Skeletal muscle satellite cell (primary cell): ENCODE results near the gene MOCOS. TPM values are rescaled to one million over a fixed set of nuclear protein-coding genes. Genes with fewer than 3 reads are reported as not detected.
A peak's percentile ranks its signal among the peaks of the same experiment; 100 is the strongest.

ENCODE experiments used
- H3K27me3 ChIP-seq: 2 replicates; pipeline ENCODE4 v1.7.0; 2013; ENCODE audit warnings: low read length; ENCODE audit not compliant: control insufficient read depth, insufficient read depth
- H3K36me3 ChIP-seq: 2 replicates; pipeline ENCODE4 v1.7.0; 2013; ENCODE audit warnings: mild to moderate bottlenecking, control low read depth, low read length; ENCODE audit not compliant: insufficient read depth
- H3K4me1 ChIP-seq: 2 replicates; pipeline ENCODE4 v1.7.0; 2013; ENCODE audit warnings: low read length; ENCODE audit not compliant: control insufficient read depth, insufficient read depth
- H3K4me2 ChIP-seq: 2 replicates; pipeline ENCODE4 v1.7.0; 2013; ENCODE audit warnings: mild to moderate bottlenecking, low read length
- H3K4me3 ChIP-seq: 2 replicates; pipeline ENCODE4 v1.7.0; 2013; ENCODE audit warnings: low read length
- H3K9ac ChIP-seq: 2 replicates; pipeline ENCODE4 v1.7.0; 2013; ENCODE audit warnings: mild to moderate bottlenecking, low read depth, low read length, moderate library complexity
- H3K9me3 ChIP-seq: replicated peaks from 2 replicates; pipeline ENCODE4 v1.7.0; 2013; ENCODE audit warnings: mild to moderate bottlenecking, control low read depth, low read length
- total RNA-seq: library from RNA; depleted of rRNA; stranded (reverse); fragments of >200 nt; gene quantifications from 2 replicates; pipeline ENCODE4 v1.2.3, GENCODE V29; 2012; rRNA removed

MOCOS gene, protein sequence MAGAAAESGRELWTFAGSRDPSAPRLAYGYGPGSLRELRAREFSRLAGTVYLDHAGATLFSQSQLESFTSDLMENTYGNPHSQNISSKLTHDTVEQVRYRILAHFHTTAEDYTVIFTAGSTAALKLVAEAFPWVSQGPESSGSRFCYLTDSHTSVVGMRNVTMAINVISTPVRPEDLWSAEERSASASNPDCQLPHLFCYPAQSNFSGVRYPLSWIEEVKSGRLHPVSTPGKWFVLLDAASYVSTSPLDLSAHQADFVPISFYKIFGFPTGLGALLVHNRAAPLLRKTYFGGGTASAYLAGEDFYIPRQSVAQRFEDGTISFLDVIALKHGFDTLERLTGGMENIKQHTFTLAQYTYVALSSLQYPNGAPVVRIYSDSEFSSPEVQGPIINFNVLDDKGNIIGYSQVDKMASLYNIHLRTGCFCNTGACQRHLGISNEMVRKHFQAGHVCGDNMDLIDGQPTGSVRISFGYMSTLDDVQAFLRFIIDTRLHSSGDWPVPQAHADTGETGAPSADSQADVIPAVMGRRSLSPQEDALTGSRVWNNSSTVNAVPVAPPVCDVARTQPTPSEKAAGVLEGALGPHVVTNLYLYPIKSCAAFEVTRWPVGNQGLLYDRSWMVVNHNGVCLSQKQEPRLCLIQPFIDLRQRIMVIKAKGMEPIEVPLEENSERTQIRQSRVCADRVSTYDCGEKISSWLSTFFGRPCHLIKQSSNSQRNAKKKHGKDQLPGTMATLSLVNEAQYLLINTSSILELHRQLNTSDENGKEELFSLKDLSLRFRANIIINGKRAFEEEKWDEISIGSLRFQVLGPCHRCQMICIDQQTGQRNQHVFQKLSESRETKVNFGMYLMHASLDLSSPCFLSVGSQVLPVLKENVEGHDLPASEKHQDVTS
- total RNA-seq: 12.2 and 17.2 TPM in 2 replicates

DNA sequence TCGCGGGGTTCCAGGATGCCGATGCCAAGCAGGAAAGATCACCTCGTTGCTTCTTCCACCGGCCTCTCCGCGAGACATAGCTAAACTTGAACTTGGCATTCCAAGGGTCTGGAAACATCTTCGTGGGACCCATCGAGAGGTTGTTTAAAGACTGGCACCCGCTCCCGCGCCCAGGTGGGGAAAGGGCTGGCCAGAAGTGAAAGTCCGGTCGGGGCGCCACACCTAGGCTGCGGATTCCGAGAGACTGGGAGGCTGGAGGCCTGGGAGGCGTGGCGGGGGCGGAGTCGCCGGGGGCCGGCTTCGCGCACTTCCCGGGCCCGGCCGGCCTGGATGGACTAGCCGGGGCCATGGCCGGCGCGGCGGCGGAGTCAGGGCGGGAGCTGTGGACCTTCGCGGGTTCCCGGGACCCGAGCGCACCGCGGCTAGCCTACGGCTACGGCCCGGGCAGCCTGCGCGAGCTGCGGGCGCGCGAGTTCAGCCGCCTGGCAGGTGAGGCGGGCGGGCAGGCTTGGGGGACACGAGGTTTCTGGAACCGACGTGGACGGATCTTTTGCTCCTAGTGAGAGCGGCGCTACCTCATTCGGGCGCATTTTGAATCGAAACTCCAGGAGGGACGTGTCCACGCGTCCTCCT lies at the start of gene MOCOS:
MOCOS (plus strand) TSS at position 305 of the 633 bp plus-strand sequence; CDS start at position 348, 43 bp downstream.
- Histone ChIP-seq H3K9ac (peak within 1 kb of the TSS; percentile 88), H3K4me1 (peaks cover 21% of the 10 kb centered on the region), H3K4me3 (peak within 1 kb of the TSS; percentile 97), H3K4me2 (peak within 1 kb of the TSS; percentile 97), H3K36me3 (no peaks in the 10 kb centered on the region), H3K9me3 (no peaks in the 10 kb centered on the region), H3K27me3 (no peaks in the 10 kb centered on the region)

DNA sequence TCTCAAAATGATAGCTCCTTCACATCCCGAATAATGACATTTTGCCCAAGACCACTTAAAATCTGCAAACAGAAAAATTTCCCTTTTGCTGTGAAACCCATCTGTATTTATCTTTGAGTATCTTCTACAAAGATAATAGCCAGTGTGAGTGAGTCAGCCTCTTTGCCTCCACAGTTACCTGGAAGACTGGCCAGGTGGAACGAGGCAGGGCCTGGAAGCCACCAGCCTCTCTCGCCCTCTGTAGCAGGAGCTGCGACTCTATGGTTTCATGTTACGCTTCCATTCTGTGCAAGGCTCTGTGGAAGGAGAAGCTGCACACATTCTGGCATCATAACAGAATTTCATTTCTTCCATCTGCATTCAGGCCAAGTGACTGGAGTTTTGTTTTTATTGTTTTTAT lies 48.1 kb upstream of the MOCOS start:
- Histone ChIP-seq H3K9me3 (no peaks in the 10 kb centered on the region), H3K36me3 (peaks cover 53% of the 10 kb centered on the region), H3K4me1 (no peaks in the 10 kb centered on the region), H3K9ac (no peak overlapping the region), H3K4me3 (no peak overlapping the region), H3K4me2 (no peak overlapping the region), H3K27me3 (no peaks in the 10 kb centered on the region)

DNA sequence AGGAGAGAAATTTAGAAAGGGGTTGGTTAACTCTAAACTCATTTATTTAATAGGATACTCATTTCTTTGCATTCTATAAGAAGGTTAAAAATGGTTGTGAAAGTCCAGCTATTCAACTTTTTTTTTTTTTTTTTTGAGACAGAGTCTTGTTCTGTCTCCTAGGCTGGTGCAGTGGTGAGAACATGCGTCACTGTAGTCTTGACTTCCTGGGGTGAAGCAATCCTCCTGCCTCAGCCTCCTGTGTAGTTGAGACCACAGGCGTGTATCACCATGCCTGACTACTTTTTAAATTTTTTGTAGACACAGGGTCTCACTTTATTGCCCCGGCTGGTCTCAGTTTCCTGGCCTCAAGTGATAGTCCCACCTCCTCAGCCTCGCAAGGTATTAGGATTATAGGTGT lies 45.7 kb upstream of the MOCOS start:
- H3K9ac ChIP-seq: no peak overlapping the region
- H3K36me3 ChIP-seq: peaks cover 70% of the 10 kb centered on the region
- no peaks in the 10 kb centered on the region for H3K4me1 ChIP-seq

DNA sequence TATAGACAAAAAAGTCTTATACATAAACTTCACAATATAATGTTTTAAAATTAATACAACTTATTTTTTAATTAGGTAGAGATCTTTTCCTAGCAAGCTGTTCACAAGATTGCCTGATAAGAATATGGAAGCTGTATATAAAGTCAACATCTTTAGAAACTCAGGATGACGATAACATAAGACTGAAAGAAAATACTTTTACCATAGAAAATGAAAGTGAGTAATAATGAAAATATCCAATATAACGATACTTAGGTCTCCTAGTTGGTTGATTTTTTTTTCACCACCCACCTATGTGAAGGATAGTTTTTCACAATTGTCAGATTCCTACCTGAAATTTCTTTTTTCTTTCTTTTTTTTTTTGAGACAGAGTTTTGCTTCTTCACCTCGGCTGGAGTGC lies 44.5 kb upstream of the MOCOS start:
- Histone ChIP-seq H3K9me3 (no peaks in the 10 kb centered on the region), H3K4me3 (no peak overlapping the region), H3K9ac (no peak overlapping the region), H3K36me3 (peaks cover 66% of the 10 kb centered on the region), H3K4me2 (no peak overlapping the region), H3K27me3 (no peaks in the 10 kb centered on the region), H3K4me1 (no peaks in the 10 kb centered on the region)

More for the DNA sequence above, 45.7 kb upstream of the MOCOS start:
- no peak overlapping the region for H3K4me2 ChIP-seq
- H3K27me3 ChIP-seq: no peaks in the 10 kb centered on the region
- H3K4me3 ChIP-seq: no peak overlapping the region
- no peaks in the 10 kb centered on the region for H3K9me3 ChIP-seq

DNA sequence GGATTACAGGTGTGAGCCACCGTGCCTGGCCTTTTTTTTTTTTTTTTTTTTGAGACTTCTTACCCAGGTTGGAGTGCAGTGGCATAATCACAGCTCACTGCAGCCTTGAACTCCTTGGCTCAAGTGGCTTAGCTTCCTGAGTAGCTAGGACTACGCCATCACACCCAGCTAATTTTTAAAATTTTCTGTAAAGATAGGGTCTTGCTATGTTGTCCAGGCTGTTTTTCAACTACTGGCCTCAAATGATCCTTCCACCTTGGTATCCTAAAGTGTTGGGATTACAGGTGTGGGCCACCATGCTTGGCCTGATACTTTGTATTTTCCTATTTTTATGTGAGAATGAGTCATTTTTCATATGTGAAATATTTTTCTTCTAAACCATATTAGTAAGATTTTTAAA lies 43.9 kb upstream of the MOCOS start:
- Histone ChIP-seq H3K9ac (no peak overlapping the region), H3K4me1 (no peaks in the 10 kb centered on the region), H3K4me3 (no peak overlapping the region), H3K27me3 (no peaks in the 10 kb centered on the region), H3K36me3 (peaks cover 62% of the 10 kb centered on the region), H3K9me3 (no peaks in the 10 kb centered on the region), H3K4me2 (no peak overlapping the region)

DNA sequence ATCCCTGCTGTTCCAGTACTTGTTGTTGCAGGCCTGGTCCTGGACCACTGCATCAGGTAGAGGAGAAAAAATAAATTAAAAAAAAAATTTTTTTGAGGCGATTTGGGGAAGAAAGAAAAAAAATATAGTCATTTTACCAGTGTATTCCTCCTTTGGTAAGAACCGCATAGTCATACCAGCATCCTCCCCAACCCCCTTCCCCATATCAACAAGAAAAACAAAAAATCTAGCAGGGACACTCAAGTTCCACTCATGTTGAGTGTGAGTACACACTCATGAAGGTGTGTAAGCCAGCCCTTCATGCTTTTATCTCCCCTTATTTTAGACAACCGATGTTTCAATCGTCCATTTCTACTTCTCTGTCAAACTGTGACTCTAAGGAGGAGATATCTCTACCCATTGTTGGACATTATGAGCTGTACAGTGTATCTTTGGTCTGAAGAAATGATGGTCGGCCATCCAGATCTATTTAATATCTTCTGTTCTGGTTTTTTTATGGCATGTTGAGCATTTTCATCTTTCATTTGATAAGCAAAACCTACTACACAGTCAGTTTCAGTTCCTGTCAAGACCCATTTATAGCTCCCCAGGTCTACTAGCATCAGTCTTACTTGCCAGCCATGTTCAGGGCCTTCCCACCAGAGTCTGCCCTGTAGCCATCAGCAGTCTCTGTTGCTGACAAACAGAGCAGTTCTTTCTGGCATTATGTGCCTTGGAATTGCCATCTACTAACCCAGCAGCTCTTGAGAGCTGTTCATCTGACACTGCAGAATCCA lies 37.6 kb upstream of the MOCOS start:
- Histone ChIP-seq H3K36me3 (peaks cover 57% of the 10 kb centered on the region), H3K4me2 (no peak overlapping the region), H3K9ac (no peak overlapping the region), H3K4me1 (peaks cover 18% of the 10 kb centered on the region), H3K9me3 (no peaks in the 10 kb centered on the region), H3K4me3 (no peak overlapping the region), H3K27me3 (no peaks in the 10 kb centered on the region)

DNA sequence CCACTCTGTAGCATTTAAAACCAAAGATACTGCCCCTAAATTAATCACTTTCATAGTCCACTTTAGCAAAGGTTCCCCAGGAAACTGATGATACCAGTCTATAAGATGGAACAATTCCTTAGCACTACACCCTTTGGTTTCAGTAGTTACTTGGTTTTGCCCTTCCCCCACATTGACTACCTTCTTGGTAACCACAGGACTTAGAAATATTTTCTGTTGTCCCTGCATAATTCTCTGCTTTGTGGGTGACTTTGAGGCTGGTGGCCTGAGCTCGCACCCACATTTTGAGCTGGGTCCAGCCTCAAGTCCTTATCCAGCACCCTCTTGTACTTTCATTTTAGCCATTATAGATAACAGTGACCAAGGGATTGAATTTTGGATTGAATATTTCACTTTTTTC lies 34.5 kb upstream of the MOCOS start:
- no peak overlapping the region for H3K4me3 ChIP-seq
- H3K4me2 ChIP-seq: peak overlapping the region; percentile 45
- no peaks in the 10 kb centered on the region for H3K9me3 ChIP-seq
- H3K4me1 ChIP-seq: peaks cover 24% of the 10 kb centered on the region
- peaks cover 52% of the 10 kb centered on the region for H3K36me3 ChIP-seq
- H3K27me3 ChIP-seq: no peaks in the 10 kb centered on the region
- H3K9ac ChIP-seq: no peak overlapping the region

DNA sequence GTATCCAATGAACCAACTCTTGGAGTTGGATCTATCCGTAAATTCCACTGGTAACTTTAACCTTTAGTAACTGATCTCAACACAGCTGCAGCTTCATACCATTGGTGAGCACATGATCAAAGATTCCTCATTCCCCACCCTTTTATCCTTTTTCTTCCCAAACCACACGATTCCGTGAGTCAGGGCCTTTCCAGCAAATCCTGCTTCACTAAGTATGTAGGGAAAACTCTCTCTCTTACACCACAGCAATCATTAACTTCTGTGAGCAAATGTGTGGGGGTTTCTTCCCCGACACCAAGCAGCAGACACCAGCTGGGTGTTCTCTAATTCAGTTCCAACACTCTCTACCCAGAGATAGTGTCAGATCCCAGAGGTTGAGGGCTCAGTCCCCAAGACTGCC lies 34.1 kb upstream of the MOCOS start:
- H3K9me3 ChIP-seq: no peaks in the 10 kb centered on the region
- H3K4me1 ChIP-seq: peaks cover 28% of the 10 kb centered on the region
- H3K36me3 ChIP-seq: peaks cover 50% of the 10 kb centered on the region
- no peaks in the 10 kb centered on the region for H3K27me3 ChIP-seq
- H3K9ac ChIP-seq: peak overlapping the region; percentile 43
- no peak overlapping the region for H3K4me3 ChIP-seq
- peak overlapping the region; percentile 45 for H3K4me2 ChIP-seq

DNA sequence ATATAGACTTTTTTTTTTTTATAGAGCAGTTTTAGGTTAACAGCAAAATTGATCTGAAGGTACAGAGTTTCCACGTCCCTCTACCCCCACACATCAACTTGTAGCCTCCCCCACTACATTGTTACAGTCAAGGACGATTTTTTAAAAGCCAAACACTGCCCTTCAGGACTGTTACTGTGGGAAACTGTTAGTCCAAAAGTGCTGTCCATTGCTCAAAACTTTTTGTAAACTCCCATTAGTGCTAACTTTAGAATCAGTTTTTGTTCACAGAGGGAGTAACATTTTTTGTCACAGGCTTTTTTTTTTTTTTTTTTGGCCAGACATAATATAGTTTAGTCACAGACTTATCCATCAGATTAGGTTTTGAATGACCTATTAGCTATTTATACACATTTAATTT lies 33.5 kb upstream of the MOCOS start:
- H3K4me2 ChIP-seq: peak overlapping the region; percentile 39
- peaks cover 34% of the 10 kb centered on the region for H3K4me1 ChIP-seq
- peaks cover 45% of the 10 kb centered on the region for H3K36me3 ChIP-seq
- no peaks in the 10 kb centered on the region for H3K27me3 ChIP-seq
- H3K9me3 ChIP-seq: no peaks in the 10 kb centered on the region
- no peak overlapping the region for H3K4me3 ChIP-seq
- H3K9ac ChIP-seq: peak overlapping the region; percentile 43

DNA sequence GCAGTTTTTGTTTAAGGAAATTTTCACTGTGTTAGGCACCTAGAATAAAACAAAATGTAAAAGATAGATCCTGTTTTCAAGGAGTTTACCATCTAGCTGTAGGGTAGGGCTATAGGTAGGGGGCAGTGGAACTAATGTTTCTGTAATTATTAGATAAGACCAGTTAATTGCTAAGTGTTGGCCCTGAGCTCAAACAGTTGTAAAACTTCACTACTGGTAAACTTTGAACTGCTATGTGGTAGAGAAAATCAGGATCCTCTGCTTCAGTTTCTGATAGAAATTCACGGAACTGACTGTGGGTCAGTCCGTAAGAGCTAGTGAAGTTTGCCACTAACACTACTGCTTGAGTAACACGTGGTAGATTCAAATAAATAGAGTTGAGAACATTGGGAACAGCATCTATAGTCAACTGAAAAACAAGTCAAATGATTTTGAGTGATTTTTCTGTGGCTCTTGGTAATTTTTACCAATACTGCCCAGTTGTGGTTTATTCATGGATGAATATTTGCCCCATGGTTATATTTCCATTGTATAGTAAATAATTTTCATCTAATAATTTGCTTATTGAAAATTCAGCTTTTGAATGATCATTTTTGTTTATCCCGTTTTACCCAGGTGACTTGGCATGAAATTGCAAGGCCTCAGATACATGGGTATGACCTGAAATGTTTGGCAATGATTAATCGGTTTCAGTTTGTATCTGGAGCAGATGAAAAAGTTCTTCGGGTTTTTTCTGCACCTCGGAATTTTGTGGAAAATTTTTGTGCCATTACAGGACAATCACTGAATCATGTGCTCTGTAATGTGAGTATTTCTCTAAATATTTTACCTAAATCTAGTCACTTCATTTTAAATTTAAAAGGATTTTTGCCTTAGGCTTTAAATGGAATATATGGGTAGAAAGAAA lies 31.2 kb upstream of the MOCOS start:
- peaks cover 47% of the 10 kb centered on the region for H3K36me3 ChIP-seq

More for the DNA sequence above, 31.2 kb upstream of the MOCOS start:
- Histone ChIP-seq H3K4me2 (no peak overlapping the region), H3K27me3 (no peaks in the 10 kb centered on the region), H3K4me3 (no peak overlapping the region), H3K9me3 (no peaks in the 10 kb centered on the region), H3K4me1 (peaks cover 34% of the 10 kb centered on the region), H3K9ac (no peak overlapping the region)
